Neural cell (in vitro differentiated cells): ENCODE results near the gene GABBR2.

Experiments used
- EP300 ChIP-seq: fragments of 450-650 bp; conservative IDR thresholded peaks from 2 replicates; pipeline ENCODE4 v1.6.1; 2014; ENCODE audit warnings: antibody characterized with exemption, mild to moderate bottlenecking, moderate library complexity; ENCODE audit not compliant: poor library complexity, severe bottlenecking
- EZH2 ChIP-seq: fragments of 200-600, 300-800 bp; shearing (Covaris generic), sonication (generic); IDR thresholded peaks from 2 replicates; pipeline ENCODE4 v1.6.1; 2014; ENCODE audit warnings: antibody characterized with exemption, low read length, borderline replicate concordance, mild to moderate bottlenecking; ENCODE audit not compliant: insufficient read depth, poor library complexity, severe bottlenecking
- MXI1 ChIP-seq: fragments of 450-650 bp; conservative IDR thresholded peaks from 2 replicates; pipeline ENCODE4 v1.6.1; 2014; ENCODE audit warnings: antibody characterized with exemption, mild to moderate bottlenecking; ENCODE audit not compliant: poor library complexity, severe bottlenecking
- POLR2AphosphoS5 ChIP-seq: IDR thresholded peaks from 2 replicates; pipeline ENCODE4 v1.6.1; 2012
- RAD21 ChIP-seq: fragments of 450-650 bp; conservative IDR thresholded peaks from 2 replicates; pipeline ENCODE4 v1.6.1; 2014; ENCODE audit warnings: antibody characterized with exemption, mild to moderate bottlenecking, moderate library complexity
- TAF1 ChIP-seq: IDR thresholded peaks from 2 replicates; pipeline ENCODE4 v1.6.1; 2012; ENCODE audit warnings: low read depth
- TF ChIP-seq, protein P1 (sequence below): fragments of 450-650 bp; IDR thresholded peaks from 2 replicates; pipeline ENCODE4 v1.5.1; 2014; ENCODE audit warnings: antibody characterized with exemption, mild to moderate bottlenecking, moderate library complexity; ENCODE audit not compliant: poor library complexity, severe bottlenecking
- TF ChIP-seq, protein P2 (sequence below): IDR thresholded peaks from 2 replicates; pipeline ENCODE4 v1.6.1; 2012; ENCODE audit warnings: borderline replicate concordance

- TF ChIP-seq, protein P1, sequence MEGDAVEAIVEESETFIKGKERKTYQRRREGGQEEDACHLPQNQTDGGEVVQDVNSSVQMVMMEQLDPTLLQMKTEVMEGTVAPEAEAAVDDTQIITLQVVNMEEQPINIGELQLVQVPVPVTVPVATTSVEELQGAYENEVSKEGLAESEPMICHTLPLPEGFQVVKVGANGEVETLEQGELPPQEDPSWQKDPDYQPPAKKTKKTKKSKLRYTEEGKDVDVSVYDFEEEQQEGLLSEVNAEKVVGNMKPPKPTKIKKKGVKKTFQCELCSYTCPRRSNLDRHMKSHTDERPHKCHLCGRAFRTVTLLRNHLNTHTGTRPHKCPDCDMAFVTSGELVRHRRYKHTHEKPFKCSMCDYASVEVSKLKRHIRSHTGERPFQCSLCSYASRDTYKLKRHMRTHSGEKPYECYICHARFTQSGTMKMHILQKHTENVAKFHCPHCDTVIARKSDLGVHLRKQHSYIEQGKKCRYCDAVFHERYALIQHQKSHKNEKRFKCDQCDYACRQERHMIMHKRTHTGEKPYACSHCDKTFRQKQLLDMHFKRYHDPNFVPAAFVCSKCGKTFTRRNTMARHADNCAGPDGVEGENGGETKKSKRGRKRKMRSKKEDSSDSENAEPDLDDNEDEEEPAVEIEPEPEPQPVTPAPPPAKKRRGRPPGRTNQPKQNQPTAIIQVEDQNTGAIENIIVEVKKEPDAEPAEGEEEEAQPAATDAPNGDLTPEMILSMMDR = no peak
- no peak for TF ChIP-seq POLR2AphosphoS5
- TF ChIP-seq EZH2 = no peak
- no peak for TF ChIP-seq RAD21
- no peak for TF ChIP-seq TAF1
- TF ChIP-seq, protein P2, sequence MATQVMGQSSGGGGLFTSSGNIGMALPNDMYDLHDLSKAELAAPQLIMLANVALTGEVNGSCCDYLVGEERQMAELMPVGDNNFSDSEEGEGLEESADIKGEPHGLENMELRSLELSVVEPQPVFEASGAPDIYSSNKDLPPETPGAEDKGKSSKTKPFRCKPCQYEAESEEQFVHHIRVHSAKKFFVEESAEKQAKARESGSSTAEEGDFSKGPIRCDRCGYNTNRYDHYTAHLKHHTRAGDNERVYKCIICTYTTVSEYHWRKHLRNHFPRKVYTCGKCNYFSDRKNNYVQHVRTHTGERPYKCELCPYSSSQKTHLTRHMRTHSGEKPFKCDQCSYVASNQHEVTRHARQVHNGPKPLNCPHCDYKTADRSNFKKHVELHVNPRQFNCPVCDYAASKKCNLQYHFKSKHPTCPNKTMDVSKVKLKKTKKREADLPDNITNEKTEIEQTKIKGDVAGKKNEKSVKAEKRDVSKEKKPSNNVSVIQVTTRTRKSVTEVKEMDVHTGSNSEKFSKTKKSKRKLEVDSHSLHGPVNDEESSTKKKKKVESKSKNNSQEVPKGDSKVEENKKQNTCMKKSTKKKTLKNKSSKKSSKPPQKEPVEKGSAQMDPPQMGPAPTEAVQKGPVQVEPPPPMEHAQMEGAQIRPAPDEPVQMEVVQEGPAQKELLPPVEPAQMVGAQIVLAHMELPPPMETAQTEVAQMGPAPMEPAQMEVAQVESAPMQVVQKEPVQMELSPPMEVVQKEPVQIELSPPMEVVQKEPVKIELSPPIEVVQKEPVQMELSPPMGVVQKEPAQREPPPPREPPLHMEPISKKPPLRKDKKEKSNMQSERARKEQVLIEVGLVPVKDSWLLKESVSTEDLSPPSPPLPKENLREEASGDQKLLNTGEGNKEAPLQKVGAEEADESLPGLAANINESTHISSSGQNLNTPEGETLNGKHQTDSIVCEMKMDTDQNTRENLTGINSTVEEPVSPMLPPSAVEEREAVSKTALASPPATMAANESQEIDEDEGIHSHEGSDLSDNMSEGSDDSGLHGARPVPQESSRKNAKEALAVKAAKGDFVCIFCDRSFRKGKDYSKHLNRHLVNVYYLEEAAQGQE = no peak
- TF ChIP-seq EP300 = no peak
- no peak for TF ChIP-seq MXI1
These were observed 333.5 kb downstream of the GABBR2 start for GRCh38 chr9:98375138-98375726.
